Measurements from ENCODE around the gene TXNDC16.
A peak's percentile ranks its signal among the peaks of the same experiment; 100 is the strongest.
"Not testable (repeated sequence)": the region's sequence is repeated elsewhere in the genome, so short reads cannot be mapped to it uniquely, and the experiment has no call there.

The TXNDC16 gene, protein sequence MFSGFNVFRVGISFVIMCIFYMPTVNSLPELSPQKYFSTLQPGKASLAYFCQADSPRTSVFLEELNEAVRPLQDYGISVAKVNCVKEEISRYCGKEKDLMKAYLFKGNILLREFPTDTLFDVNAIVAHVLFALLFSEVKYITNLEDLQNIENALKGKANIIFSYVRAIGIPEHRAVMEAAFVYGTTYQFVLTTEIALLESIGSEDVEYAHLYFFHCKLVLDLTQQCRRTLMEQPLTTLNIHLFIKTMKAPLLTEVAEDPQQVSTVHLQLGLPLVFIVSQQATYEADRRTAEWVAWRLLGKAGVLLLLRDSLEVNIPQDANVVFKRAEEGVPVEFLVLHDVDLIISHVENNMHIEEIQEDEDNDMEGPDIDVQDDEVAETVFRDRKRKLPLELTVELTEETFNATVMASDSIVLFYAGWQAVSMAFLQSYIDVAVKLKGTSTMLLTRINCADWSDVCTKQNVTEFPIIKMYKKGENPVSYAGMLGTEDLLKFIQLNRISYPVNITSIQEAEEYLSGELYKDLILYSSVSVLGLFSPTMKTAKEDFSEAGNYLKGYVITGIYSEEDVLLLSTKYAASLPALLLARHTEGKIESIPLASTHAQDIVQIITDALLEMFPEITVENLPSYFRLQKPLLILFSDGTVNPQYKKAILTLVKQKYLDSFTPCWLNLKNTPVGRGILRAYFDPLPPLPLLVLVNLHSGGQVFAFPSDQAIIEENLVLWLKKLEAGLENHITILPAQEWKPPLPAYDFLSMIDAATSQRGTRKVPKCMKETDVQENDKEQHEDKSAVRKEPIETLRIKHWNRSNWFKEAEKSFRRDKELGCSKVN

DNA sequence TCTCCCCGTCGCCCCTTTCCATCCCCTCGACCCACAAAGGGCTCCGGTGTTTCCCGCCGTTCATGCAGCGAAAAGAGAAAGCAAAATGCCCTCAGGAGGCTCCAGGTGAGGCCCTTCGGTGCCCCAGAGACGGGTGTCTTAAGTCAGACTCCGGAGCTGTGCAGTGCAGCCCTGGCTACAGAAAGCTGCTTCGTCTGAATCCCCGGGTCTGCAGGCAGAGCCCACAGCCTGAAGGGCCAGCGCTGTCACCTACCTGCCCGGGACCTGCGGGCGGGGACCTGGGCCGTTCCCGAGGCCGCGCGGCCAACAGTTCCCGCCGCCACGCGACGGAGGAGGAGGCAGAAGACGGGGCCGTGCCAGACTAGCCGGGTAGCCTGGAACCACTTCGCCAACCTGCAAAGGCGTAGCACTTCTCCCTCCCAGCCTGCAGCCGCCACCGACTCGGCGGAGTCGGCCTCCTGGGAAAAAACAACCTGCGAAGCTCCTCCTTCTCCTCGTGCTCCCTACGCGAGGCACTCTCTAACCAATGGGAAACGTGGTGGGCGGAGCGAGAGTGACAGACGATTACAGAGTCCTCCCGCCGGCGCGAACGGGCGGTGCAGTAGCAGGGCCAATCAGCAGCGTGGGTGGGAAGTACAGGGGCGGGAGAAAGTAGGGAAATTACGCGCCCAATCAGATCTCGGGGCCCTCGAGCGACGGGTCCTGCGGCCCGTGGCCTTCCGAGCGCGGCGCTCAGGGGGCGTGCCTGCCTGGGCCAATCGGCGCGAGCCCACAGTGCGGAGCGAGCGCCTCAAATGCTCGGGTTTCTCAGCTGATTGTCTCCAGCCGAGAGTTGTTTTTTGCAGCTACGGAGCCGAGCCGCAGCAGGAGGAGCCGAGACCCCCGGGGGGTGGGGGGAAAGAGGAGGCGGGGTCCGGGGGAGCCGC lies at the start of gene TXNDC16, which contains the start of gene GPR137C:
TXNDC16 (minus strand) TSS at position 443 of the 926 bp plus-strand sequence. CDS start 8,948 bp downstream, outside the sequence.
GPR137C (plus strand) TSS at position 774 of the 926 bp plus-strand sequence. CDS start 312 bp downstream, outside the sequence.
- DNase-seq (ENCODE audit: low spot score): peak; percentile 100

DNA sequence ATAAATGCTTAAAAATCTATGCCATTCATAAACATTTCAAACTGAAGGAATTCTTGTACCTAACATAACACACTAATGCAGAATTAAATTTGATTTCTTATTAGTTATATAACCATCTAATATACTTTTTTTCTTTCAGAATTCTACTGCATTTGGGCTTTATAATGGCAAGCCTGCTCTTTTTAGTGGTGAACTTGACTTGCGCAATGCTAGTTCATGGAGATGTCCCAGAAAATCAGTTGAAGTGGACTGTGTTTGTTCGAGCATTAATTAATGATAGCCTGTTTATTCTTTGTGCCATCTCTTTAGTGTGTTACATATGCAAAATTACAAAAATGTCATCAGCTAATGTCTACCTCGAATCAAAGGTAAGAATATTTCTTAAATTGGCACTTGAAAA lies 47.7 kb upstream of the TXNDC16 start:
- DNase-seq (ENCODE audit: low spot score): no peak

GRCh38 chr14:52598568-52598967 lies 46.3 kb upstream of the TXNDC16 start:
- no peak for DNase-seq (ENCODE audit: low spot score)

DNA sequence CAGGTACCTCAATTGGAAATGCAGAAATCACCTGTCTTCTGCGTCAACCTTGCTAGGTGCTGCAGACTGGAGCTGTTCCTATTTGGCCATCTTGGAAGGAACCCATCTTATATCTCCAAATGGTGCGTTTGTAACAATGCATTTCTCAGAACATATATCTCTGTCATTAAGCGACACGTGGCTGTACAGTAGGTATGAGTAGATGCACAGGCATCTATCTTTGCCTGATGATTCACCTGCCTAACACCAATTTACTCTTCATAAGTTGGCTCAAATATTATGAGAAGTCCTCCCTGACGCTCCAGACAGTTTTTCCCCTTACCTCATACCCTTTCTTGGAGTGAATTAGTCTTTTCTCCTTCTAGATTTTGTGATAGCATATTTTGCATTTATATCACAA lies 44.6 kb upstream of the TXNDC16 start:
- DNase-seq (ENCODE audit: low spot score): no peak

GRCh38 chr14:52596320-52596719 lies 44.0 kb upstream of the TXNDC16 start:
- no peak for DNase-seq (ENCODE audit: low spot score)

DNA sequence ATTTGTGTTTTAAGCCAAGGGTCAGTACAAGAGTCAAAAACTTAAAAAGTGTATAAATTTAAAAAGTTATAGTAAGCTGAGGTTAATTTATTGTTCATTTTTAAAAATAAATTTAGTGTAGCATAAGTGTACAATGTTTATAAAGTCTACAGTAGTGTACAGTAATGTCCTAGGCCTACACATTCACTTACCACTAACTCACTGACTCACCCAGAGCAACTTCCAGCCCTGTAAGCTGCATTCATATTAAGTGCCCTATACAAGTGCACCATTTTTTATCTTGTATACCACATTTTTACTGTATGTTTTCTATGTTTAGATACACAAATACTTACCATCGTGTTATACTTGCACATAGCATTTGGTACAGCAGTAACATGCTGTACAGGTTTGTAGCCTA lies 38.0 kb upstream of the TXNDC16 start:
- DNase-seq (ENCODE audit: low spot score): no peak

- no peak for DNase-seq (ENCODE audit: low spot score)
Observed at GRCh38 chr14:52589646-52590045, 37.3 kb upstream of the TXNDC16 start.

DNA sequence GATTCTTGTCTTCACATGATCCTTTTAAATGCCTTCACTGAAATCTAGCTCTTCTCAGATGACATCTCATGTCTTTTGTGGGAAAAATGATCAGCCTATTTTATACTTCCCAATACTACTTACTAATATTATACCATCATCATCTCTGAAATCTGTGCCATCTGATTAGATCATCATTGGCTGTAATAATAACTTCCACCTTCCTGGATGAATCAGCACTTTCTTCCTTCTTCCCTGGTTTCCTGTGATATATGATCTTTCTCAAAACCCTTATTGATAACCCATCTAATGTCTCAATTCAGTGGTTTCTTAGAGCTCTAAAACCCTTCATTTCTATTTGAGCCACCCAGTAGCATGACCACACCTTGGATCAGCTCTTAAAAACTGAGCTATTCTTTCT lies 31.2 kb upstream of the TXNDC16 start:
- DNase-seq (ENCODE audit: low spot score): no peak

DNA sequence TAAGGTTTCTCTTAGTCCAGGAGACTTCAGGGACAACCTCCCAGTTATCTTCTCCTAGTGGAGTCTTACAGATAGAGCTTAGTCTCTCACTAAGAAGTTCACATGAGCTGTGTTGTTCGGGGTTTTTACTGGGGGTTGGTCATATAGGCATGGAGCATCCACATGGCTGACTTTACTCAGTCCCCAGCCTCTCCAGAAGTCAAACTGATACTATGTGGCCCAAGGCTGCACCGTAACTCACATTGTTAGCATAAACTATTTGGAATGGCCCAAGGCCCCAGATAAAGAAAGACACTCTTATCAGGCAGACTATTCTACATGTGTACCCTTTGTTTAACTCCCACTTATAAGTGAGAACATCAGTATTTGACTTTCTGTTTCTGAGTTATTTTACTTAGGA lies 23.6 kb upstream of the TXNDC16 start:
- DNase-seq (ENCODE audit: low spot score): no peak

DNA sequence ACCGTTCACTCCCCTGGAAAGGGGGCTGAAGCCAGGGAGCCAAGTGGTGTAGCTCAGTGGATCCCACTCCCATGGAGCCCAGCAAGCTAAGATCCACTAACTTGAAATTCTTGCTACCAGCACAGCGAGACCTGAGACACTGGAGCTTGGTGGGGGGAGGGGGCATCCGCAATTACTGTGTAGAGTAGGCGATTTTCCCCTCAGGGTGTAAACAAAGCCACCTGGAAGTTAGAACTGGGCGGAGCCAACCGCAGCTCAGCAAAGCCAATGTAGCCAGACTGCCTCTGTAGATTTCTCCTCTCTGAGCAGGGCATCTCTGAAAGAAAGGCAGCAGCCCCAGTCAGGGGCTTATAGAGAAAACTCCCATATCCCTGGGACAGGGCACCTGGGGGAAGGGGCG lies 16.1 kb upstream of the TXNDC16 start:
- not testable (repeated sequence) for DNase-seq (ENCODE audit: low spot score)

- DNase-seq (ENCODE audit: low spot score): no peak
Observed at GRCh38 chr14:52563120-52563519, 10.8 kb upstream of the TXNDC16 start.

- DNase-seq (ENCODE audit: low spot score): no peak
Observed at GRCh38 chr14:52558688-52559087, 6.4 kb upstream of the TXNDC16 start.

GRCh38 chr14:52553671-52554575 lies 1.6 kb upstream of the TXNDC16 start:
- DNase-seq (ENCODE audit: low spot score): peak; percentile 98

- DNase-seq (ENCODE audit: low spot score): peak; percentile 28
Observed at GRCh38 chr14:52553002-52553670, 831 bp upstream of the TXNDC16 start.

- DNase-seq (ENCODE audit: low spot score): peak; percentile 71
Observed at GRCh38 chr14:52551696-52552062, 626 bp downstream of the TXNDC16 start.

DNA sequence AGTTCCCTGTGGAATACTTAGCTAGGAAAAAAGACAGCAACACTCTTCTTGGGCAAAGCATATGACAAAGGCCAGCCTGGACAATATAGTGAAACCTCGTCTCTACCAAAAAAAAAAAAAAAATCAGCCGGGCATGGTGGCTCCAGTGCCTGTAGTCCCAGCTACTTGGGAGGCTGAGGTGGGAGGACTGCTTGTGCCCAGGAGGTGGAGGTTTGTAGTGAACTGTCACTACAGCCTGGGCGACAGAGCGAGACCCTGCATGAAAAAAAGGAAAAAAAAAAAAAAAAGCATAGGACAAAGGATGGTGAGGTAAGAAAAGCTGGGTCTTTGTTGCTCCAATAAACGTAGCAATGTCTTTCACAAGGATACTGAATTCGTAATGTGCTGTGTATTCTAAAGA lies 1.1 kb downstream of the TXNDC16 start:
- DNase-seq (ENCODE audit: low spot score): no peak

DNA sequence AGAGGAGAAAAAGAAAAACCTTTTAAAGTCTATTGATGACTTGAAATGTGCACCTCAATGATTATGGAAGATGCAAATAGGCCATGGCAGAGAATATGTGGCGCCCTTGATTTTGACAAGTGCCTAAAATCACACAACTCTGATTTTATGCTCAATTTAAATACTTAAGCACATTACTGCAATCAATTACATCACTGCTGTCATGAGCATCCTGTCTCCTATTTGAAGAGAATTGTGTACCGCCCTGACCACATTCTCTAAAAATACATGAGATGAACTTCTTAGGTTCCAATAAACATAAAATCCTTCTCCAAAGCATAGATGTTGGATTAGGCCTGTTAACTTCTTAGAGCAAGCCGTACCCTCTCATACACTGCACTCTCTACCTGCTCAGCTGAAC lies 1.6 kb downstream of the TXNDC16 start:
- no peak for DNase-seq (ENCODE audit: low spot score)

DNA sequence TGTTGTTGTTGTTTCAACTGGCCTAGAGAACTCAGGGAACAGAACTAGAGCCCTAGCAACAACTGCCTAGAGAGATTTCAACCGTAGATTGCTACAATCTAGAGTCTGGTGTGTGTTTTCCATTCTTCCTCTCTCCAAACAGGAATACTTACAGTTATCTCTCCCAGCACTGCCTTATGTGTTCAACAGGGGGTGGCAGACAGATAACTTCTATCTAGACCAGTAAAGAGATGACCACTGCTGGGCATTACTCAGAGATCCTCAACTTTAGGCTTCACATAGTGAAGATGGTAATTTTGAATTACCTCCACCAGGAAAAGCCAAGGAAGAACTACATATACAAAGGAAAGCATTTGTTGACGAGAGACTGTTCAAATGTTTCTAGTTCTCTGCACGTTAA lies 4.8 kb downstream of the TXNDC16 start:
- no peak for DNase-seq (ENCODE audit: low spot score)

DNA sequence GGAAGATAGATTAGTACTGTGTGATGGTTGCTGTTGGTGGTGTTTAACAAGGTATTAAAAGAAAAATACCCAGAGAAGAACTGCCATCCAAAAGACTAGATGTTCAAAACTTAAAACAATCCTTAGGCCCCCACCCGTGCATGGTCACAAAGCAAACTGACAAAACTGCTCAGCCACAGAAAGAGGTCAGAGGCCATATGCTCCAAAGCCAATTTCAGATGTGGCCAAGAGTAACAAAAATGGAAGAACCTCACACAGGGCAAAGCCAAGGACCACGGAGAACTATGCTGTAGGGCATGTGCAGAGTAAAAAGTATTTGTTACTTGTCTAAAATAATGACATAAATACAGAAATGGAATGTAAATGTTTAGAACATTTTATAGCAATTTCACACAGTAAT lies 5.3 kb downstream of the TXNDC16 start:
- DNase-seq (ENCODE audit: low spot score): no peak

DNA sequence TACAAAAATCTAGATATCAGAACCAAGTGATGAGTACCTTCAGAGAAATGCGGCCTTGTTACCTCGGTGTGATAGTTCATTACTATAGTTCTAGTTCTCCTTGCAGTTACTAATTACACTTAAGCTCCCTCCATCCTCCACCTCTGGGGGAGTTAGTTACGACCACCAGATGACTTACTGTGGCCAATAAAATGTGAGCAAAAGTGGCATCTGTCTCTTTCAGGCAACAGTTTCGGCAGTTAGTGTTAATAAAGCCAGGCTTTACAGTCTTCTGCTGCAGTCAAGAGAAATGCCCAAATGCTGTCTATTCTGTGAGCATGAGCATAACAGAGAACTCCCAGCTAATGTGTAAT lies 6.0 kb downstream of the TXNDC16 start:
- no peak for DNase-seq (ENCODE audit: low spot score)
